Esophagus squamous epithelium (tissue), 5 donors: ENCODE data around the gene PTPN6. TPM values are rescaled to one million over a fixed set of nuclear protein-coding genes. Genes with fewer than 3 reads are reported as not detected.

ENCODE experiments used
- DNase-seq: peaks from one replicate; lab custom pipeline; 2025; lab: John Stamatoyannopoulos, UW
- H3K27ac ChIP-seq, 4 donors: fragments of 200-600 bp; sonication (generic); one replicate each; pipeline ENCODE4 v1.5.1; 2016 to 2019; ENCODE audit warnings: mild to moderate bottlenecking in 1 of 4
- H3K27me3 ChIP-seq, 4 donors: fragments of 200-600 bp; sonication (generic); 1 replicate in 3 of 4; 2 replicates in 1 of 4; pipeline versions ENCODE4 v1.5.1 to v1.6.0; 2017 to 2021; ENCODE audit warnings: antibody characterized with exemption in 1 of 4
- H3K36me3 ChIP-seq, 3 donors: fragments of 200-600 bp; sonication (generic); one replicate each; pipeline ENCODE4 v1.5.1; 2016 to 2019
- H3K4me1 ChIP-seq, 3 donors: fragments of 200-600 bp; sonication (generic); one replicate each; pipeline ENCODE4 v1.5.1; 2017 to 2019
- H3K4me3 ChIP-seq, 4 donors: fragments of 200-600 bp; sonication (generic); 1 replicate in 3 of 4; 2 replicates in 1 of 4; pipeline ENCODE4 v1.5.1; 2016 to 2019; ENCODE audit warnings: mild to moderate bottlenecking in 2 of 4, moderate library complexity in 1 of 4
- H3K9me3 ChIP-seq, 3 donors: fragments of 200-600 bp; sonication (generic); one replicate each; pipeline ENCODE4 v1.5.1; 2016 to 2019
- CTCF ChIP-seq, 6 experiments: fragments of 450-650 bp in 4 of 6; fragments of 200-600 bp in 2 of 6; sonication (generic) in 2 of 6; IDR thresholded peaks; one replicate each; pipeline ENCODE4 v1.5.1; 2016 to 2019; ENCODE audit warnings: antibody characterized with exemption in 6 of 6, mild to moderate bottlenecking in 4 of 6, moderate library complexity in 4 of 6
- POLR2A ChIP-seq, 4 donors: fragments of 450-650 bp; IDR thresholded peaks; one replicate each; pipeline ENCODE4 v1.6.1; 2017; ENCODE audit warnings: antibody characterized with exemption in 4 of 4, mild to moderate bottlenecking in 4 of 4, moderate library complexity in 3 of 4
- WGBS, 2 donors: methylation state at CpG; one replicate each; pipeline ENCODE4 v1.1.5; 2018; 5-methylcytosine and 5-hydroxymethylcytosine counted together
- intact Hi-C: fragments of 100-400 bp; cut with DNase I; formaldehyde crosslinking; loops from one replicate; pipeline ENCODE4 v1.15.0; 2022
- total RNA-seq, 4 donors: library from RNA; depleted of rRNA; stranded (reverse); fragments of >200 nt; gene quantifications; one replicate each; pipeline ENCODE4 v1.1.0, GENCODE V29; 2016
- donor health status: DM: yes; HTN: yes; CAD: no.

The PTPN6 gene
- total RNA-seq, 4 donors from 2014 or later, result 11.0 to 29.7 (median 21.5) TPM

- intact Hi-C loops, result no loop called here
- TF ChIP-seq CTCF (IDR thresholded peaks at IDR 0.05) (no peak), POLR2A (IDR thresholded peaks at IDR 0.05) (peak in 1 of 4 donors; percentile 16)
- Histone ChIP-seq H3K27ac (peak overlapping the region; percentile 91 to 99 (median 96)), H3K4me1 (peaks cover 34 to 91% (median 68%) of the 10 kb centered on the region in 3 donors), H3K36me3 (peaks cover 1 to 30% (median 8%) of the 10 kb centered on the region in 3 donors), H3K4me3 (peak overlapping the region; percentile 61 to 72 (median 70)), H3K27me3 (no peaks in the 10 kb centered on the region), H3K9me3 (no peaks in the 10 kb centered on the region)
- no peak for DNase-seq
- 19 to 36% methylated on average over 10 to 17 of the region's 24 CpGs for whole genome bisulfite sequencing, 2 donors
Observed at GRCh38 chr12:6961278-6961694, 10.1 kb downstream of the PTPN6 start.

- Histone ChIP-seq H3K27me3 (no peaks in the 10 kb centered on the region), H3K27ac (peak overlapping the region; percentile 91 to 99 (median 96)), H3K4me3 (peak overlapping the region; percentile 61 to 72 (median 70)), H3K4me1 (peaks cover 34 to 91% (median 67%) of the 10 kb centered on the region in 3 donors), H3K9me3 (no peaks in the 10 kb centered on the region), H3K36me3 (peaks cover 6 to 30% (median 8%) of the 10 kb centered on the region in 3 donors)
- intact Hi-C loops, result loop anchor here (2.0 kb wide), 1 partner anchor 17 kb away; the partner anchor contains the start of gene C12orf57
- 12% methylated on average over 9 to 12 of the region's 16 CpGs for WGBS, 2 donors
- TF ChIP-seq CTCF (IDR thresholded peaks at IDR 0.05) (peak in 5 of 6 experiments; percentile 3 to 50 (median 23)), POLR2A (IDR thresholded peaks at IDR 0.05) (no peak)
- DNase-seq, result no peak
Observed at GRCh38 chr12:6961695-6962284, 10.6 kb downstream of the PTPN6 start.

- WGBS, 2 donors, result 34% methylated on average over 14 of the region's 25 CpGs; no CpG with 5 or more reads in 1 of the 2 donors
- H3K4me1 ChIP-seq, result peaks cover 34 to 91% (median 62%) of the 10 kb centered on the region in 3 donors
- no peaks in the 10 kb centered on the region for H3K27me3 ChIP-seq
- no peaks in the 10 kb centered on the region for H3K9me3 ChIP-seq
- DNase-seq, result no peak
- H3K27ac ChIP-seq, result peak overlapping the region; percentile 91 to 99 (median 96)
- H3K36me3 ChIP-seq, result peaks cover 9 to 33% (median 13%) of the 10 kb centered on the region in 3 donors
- TF ChIP-seq CTCF (IDR thresholded peaks at IDR 0.05) (no peak), POLR2A (IDR thresholded peaks at IDR 0.05) (no peak)
- peak overlapping the region; percentile 61 to 72 (median 70) for H3K4me3 ChIP-seq
- intact Hi-C loops, result loop anchor here (2.0 kb wide), 1 partner anchor 18 kb away; the partner anchor contains the start of gene C12orf57
Observed at GRCh38 chr12:6962285-6963015, 11.3 kb downstream of the PTPN6 start.

- WGBS, 2 donors, result 27 to 45% methylated on average over 18 to 28 of the region's 32 CpGs
- no peak for DNase-seq
- Histone ChIP-seq H3K36me3 (peaks cover 16 to 37% (median 19%) of the 10 kb centered on the region in 3 donors), H3K27me3 (no peaks in the 10 kb centered on the region), H3K4me1 (peaks cover 31 to 91% (median 55%) of the 10 kb centered on the region in 3 donors), H3K4me3 (peak overlapping the region; percentile 61 to 72 (median 70)), H3K27ac (peak overlapping the region; percentile 91 to 99 (median 96)), H3K9me3 (no peaks in the 10 kb centered on the region)
- intact Hi-C loops, result loop anchor here (2.0 kb wide), 1 partner anchor 18 kb away; the partner anchor contains the start of gene C12orf57
- peak in 4 of 6 experiments; percentile 6 to 50 (median 42) for TF ChIP-seq CTCF (IDR thresholded peaks at IDR 0.05)
- peak in 3 of 4 donors; percentile 81 to 91 (median 86) for TF ChIP-seq POLR2A (IDR thresholded peaks at IDR 0.05)
Observed at GRCh38 chr12:6963016-6963731, 12.0 kb downstream of the PTPN6 start.
